Kasumi-1 (cell line): ENCODE measurements around the gene BBOX1.

ENCODE experiments used
- DNase-seq, 2 experiments: peaks; one replicate each; lab custom pipeline; 2025; lab: John Stamatoyannopoulos, UW

The BBOX1 gene

DNA sequence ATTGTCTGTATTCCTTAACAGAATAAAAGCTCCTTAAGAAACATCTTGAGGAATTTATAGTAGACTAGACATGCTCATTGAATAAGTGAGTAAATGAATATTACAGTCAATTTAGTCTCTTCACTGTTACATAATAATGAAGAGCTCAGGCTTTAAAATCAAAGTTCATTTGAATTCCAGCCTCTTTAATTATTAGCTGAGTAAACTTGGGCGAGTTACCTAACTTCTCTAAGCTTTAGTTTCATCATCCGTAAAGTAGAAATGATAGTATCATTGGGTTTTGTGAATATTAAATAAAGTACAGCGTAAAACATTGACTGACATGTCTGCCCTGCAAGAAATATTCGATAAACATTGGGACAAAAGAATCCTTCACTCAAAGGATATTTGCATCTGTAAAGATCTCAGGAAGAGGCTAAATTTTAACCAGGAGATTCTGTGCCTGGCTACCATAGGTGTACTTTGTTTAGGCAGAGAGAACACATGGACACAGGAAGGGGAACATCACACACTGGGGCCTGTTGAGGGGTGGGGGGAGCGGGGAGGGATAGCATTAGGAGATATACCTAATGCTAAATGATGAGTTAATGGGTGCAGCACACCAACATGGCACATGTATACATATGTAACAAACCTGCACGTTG is 15.2 kb upstream of the BBOX1 start:
- DNase-seq, result no peak

DNA sequence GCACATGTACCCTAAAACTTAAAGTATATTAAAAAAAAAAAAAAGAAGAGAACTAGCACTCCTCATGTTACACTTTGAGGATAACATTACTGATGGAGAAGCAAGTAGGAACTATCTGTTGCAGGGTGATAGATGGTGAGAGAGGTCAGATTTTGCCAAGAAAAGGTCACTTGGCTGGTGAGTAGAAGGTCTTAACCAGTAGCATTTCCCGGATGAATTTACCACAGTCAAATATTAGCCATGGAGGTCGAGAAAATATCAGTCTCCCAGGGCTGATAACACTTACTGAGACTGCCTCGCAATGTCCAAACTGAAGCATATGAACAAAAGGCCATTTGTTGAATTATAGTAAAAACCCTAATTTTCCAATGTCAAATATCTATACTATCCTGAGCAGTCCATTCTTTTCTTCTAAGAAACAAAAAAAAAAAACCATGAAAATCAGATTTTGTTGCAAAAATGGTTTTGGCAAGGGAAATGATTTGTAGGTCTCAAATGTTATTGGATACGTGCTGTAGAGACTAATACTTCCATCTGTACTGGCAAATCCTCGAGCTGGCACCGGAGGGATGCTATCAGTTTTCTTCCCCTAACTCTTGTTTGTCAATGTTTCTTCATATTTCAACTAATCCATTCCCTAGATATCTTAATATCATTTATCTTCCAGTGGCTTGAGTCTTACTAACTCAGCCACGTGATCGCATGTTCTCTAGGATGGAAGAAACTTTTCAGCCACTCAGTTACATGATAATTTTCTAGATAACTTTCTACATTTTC is 14.5 kb upstream of the BBOX1 start:
- DNase-seq, result no peak

DNA sequence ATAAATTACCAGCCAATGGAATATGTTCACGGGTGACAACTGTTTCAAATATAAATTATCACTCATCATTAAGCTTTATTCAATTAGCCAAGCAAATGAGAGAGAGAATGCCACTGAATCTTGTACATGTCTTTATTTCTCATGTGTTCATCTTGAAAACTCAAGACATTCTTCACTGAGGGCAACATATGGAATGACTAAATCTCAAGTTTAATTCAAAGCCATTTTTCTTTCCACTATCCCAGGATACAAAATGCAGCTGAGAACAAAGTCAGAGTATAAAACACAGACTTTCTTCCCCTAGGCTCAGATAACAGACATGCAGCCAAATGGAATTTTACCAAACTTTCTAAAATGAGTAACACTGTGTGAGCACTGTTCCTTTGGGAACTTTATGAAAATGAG is 12.1 kb upstream of the BBOX1 start:
- no peak for DNase-seq

DNA sequence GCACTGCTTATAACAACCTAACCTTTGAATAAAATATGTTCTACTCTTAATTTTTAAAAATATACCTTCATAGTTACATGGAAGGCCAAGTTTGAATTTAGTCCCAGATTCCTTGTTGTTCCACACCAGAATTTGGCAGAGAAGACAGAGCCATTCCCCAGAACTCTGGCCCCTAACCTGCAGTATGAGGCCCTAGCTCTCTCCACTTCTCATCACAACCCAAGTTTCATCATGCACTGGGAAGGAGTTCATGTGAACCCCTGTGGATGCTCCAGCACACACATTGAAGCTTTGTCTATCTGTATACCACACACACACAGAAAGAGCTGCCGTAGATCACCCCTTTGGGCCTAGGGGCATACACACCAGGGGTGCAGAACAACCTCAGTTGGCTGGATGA is 10.6 kb upstream of the BBOX1 start:
- DNase-seq, result no peak

DNA sequence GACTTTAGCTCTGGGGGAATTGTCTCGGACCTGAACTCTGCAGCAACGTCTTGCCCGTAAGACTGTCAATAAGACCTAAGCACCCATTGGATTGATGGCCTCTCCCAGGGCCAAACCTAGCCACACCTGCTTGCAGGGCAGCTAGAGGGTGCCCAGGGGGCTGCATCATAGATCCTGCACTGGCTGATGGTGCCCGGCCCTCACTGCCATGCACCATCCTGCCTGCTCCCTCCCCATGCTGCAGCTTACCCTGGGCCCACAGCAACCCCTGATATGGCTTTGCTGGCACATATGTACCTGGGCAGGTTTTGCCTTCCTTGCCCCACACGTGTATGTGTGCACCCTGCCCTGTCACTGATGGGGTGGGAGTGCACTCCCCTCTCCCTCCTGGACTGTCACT is 8.9 kb upstream of the BBOX1 start:
- no peak for DNase-seq

DNA sequence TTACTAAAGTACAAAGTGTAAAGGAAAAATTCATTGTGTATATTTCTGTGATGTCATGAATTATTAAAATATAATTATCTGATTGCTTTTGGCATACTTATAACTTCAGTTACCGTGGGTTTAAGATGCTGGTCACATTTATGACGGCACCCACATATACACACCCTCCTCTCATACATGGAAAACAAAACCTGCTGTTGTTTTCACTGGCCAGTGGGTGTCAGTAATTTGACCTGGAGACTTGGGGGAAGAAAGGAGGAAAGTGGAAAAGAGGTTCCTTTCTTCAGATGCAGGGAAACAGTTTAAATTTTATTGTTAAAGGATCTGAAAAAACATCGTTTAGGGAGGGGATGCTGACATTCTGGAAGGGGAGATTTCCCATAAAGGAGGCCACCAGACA is 742 bp upstream of the BBOX1 start:
- no peak for DNase-seq

DNA sequence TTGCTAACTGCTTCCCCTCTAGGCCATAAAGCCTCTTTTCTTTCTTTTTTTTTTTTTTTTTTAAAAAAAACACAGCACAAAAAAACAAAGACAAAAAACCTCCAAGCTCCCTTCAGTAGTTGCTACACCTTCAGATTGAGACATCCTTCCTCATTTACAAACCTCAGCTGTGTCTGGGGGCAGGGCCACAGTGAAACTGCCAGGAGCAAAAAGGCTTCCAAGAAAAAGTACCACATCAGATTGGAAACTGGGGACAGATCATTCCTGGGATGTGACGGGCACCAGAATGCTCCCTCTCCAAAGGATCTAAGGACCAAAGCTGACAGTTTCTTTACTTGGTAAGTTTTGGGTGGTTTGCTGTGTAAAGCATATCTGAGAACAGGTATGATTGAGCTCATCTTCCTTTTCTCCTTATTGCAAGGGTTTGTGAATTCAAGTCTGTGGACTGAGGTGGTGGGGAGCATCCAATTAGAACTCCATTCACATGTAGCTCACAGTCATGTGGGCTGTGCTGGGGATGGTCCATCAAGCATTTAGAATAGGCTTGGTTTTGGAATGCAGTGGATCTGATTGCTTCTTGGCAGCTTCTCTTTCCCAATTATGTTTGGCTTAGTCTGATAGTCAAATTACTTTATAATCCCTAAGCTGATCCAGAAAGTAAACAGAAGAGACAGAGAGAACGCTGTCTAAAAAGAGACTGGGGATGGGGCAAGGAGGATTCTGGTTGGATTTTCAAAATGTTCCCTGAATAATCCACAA is 705 bp downstream of the BBOX1 start:
- DNase-seq, result peak; percentile 19 to 20

DNA sequence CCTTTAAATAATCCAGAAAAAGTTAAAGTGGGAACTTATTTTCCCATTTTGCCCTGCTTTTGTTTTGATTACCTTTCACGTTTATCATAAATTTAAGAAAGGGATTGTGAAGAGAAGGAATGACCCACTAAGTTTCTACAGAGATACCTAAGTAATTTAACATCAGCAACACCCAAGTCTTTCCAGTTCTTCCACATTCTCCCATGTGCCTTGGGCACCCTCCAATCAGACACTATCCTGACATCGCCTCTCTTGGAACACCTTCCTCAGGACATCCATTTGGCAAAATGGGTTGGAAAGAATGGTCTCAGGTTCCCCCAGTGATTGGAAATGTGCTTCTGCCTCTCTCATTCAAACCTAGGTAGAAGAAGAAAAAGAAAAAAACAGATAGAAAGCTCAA is 6.3 kb downstream of the BBOX1 start:
- DNase-seq, result no peak

DNA sequence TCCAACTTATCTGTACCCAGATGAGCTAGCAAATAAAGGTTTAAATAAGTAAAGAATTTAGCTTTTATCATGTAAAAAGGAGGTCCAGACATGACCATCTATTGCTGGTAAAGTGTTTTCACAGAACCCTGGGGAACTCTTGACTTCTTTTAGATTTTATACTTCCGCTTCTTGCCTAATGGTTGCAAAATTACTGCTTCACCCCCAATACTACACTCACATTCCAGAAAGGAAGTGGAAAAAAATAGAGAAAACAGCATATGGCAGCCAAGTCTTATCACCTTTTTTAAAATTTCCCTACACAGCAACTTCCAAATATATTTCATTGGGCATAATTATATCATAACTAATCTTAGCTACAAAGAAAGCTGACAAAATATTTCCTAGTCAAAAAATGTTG is 12.1 kb downstream of the BBOX1 start:
- DNase-seq, result no peak

DNA sequence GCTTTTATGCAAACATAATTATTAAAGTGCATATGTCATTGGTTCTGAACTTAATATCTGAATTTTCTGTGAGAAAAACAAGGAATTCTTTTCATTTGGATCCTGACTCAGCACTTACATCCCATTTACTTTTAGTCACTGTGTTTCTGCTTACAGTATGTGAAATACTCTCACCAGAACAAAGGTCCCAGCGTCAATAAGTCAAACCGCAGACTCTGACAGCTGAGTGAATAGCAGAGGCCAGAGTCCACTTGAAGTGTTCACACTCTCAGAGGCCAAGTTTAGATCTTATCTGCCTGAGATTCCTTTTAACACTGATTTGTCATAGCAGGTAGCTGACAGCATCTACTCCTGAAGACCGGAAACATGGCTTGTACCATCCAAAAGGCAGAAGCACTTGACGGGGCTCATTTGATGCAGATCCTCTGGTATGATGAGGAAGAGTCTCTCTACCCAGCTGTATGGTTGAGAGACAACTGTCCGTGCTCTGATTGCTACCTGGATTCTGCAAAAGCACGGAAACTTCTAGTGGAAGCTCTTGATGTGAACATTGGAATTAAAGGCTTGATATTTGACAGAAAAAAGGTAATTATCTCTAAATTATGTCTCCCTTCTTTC is 14.6 kb downstream of the BBOX1 start:
- DNase-seq, result no peak

DNA sequence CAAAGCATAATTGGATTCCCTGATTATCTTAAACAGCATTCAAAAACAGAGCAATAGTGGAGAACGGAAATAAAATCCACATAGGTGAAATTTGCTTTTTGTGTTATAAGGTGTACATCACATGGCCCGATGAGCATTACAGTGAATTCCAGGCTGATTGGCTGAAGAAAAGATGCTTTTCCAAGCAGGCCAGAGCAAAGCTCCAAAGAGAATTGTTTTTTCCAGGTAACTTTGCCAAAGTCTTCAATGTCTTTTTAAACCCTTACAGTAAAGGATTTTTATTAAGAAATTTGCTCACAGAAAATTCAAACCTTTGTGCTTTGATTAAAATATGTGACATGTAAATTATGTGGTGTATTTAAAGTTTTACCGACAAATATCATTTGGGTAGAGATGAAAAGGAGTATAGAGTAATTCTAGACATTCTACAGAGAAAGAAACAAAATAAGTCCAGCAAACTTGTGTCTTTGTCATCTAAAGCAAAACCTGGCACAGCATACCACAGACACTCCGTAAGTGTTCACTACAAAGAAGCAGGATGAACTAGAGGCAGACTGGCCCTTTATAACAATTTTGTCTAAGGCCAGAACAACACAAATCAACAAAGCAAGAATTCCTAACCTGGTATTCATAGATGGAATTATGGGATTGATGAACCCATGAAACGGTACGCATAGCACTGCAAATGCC is 16.6 kb downstream of the BBOX1 start:
- DNase-seq, result no peak

DNA sequence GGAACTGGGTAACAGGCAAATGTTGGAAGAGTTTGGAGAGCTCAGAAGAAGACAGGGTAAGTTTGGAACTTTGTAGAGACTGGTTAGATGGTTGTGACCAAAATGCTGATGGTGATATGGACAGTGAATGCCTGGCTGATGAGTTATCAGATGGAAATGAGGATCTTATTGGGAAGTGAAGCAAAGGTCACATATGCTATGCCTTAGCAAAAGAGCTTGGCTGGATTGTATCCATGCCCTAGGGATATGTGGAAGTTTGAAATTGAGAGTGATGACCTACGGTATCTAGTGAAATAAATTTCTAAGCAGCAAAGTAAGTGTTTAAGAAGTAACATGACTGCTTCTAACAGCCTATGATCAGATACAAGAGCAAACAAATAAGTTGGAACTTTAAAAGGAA is 17.8 kb downstream of the BBOX1 start:
- DNase-seq, result no peak

DNA sequence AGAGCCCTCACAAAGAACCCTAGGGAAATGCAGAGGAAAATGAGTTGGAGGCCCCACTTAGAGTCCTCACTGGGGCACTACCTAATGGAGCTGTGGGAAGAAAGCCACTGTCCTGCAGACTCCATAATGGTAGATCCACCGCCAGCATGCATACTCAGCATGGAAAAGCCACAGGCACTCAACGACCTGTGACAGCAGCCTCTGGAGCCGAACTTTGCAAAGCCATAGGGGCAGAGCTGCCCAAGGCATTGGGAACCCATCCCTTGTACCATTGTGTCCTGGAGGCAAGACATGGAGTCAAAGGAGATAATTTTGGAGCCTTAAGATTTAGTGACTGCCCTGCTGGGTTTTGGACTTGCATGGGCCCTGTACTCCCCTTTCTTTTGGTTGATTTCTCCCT is 18.8 kb downstream of the BBOX1 start:
- DNase-seq, result no peak

DNA sequence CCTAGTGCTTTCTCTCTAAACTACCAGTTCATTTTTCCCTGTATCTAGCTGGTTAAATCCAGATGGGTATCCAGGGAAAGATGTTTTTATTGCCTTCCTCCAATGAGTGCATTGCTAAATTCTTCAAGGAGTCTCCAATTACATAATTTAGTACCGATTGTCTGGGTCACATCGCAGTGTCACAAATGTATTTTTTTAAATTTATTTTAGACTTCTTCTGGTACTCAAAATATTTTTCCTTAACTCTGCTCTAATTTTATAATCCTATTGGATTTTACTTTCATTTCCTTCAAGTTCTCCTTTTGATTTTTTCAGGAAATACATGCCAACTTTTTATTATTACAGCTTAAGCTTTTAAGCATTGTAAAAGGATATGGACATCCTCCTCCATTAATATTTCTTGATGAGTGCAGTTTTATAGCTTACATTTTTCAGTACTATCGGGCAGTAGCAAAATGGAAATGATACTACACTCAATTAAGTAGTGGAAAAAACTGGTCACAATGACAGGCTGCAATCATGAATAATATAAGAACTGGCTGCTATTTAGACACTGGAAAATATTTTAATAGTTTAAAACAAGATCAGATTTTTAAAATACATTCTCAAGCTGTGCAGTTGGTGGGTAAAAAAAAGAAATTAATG is 20.3 kb downstream of the BBOX1 start:
- DNase-seq, result no peak

DNA sequence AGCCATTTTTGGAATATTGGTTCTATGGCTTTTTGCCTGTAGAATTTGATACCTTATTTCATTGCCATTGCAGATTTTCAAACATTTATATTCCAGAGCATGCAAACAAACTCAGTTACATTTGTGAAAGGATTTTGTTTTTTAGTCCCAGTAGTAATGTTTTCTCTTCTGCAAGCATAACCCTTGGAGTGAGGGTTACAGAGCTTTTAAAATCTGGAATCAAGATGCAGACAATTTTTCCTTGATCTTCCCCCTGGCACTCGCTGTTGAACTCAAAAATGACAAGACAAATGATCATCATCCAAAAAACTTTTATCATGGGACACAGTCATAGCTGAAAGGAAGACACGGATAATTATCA is 20.8 kb downstream of the BBOX1 start:
- DNase-seq, result no peak

DNA sequence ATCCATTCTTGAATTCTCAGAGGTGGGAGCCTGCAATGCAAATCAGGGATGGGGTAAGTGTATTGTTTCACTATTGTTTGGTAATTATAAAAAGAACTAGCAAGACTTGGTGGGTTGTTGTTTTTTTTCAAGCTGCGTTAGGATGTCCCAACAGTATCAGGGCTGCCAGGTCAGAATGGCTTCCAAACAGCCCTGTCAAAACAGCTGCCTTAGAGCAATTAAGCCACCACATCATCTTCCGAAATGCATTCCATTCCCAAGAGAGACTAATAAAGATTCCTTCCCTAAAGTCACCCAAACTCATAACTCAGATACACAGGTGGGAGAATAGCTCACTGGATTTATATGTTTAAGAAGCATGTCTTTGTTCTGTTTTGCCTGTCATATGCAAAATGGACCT is 23.5 kb downstream of the BBOX1 start:
- no peak for DNase-seq

DNA sequence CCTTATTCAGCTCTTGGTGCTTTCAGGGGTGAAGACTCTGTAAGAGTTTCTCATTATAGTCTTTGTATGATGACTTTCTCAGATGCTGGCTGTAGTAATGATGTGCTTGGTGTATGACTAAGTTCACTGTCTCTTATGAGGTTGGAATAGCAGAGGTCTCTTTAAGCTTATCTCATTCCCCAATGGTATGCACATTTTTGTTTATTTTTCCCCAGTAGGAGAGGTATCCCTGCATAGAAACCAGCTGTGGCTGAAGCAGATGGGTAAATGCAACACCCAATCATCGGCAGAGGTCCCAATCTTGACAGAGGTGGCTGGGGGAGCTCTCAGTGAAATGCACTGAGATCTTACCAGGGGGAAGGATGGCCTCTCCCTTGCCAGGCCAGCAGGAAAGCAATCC is 34.6 kb downstream of the BBOX1 start:
- DNase-seq, result no peak

DNA sequence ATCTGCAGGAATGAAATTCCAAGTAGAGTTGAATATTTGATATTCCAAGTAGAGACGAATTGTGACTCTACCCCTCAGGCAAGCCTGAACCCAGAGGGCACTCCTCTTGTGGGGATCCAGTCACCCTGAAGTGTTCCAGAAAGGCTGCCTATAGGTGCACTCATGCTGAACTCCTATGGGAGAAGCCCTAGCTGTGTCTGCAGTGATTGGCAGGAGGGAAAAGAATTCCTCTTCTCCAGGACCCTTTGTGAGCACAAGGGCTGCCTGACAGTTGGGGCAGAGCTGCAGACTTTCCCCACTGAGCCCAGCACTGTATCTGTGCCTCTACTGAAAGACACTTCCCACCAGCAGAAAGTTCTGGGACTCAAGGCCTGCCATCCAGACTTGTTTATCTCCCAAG is 35.0 kb downstream of the BBOX1 start:
- DNase-seq, result no peak

DNA sequence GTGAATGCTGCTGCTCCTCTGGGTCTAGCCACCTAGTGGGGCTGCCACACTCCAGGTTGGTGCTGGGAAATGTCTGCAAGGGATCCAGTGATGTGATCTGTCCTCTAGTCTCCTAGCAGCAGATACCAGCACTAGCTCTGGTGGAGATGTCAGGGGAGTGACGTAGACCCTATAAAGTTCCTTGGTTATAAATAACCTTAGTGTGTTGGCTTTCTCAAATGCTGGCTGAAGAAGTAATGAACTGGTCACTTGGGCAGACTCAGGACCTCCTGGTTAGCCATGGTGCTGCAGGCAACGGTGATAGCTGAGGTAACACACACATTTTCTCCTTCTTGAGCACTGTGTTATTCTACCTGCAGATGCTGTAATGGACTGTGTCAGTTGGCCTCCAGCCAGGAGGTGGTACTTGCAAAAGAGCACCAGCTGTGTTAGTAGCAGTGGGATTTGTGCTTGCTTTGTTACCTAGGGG is 35.5 kb downstream of the BBOX1 start:
- DNase-seq, result no peak

DNA sequence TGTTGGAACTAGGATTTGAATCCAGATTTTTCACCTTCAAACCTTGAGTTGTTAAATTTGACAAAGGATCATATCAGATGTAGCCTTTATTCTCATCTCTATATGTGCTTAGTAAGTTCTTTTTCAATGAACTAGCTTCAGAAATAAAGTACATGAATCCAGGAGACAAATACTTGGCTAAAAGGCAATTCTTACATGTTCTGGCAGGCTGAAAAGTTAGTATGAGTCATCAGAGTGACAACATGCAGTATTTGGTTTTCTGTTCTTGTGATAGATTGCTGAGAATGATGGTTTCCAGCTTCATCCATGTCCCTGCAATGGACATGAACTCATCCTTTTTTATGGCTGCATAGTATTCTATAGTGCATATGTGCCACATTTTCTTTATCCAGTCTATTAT is 40.4 kb downstream of the BBOX1 start:
- no peak for DNase-seq

DNA sequence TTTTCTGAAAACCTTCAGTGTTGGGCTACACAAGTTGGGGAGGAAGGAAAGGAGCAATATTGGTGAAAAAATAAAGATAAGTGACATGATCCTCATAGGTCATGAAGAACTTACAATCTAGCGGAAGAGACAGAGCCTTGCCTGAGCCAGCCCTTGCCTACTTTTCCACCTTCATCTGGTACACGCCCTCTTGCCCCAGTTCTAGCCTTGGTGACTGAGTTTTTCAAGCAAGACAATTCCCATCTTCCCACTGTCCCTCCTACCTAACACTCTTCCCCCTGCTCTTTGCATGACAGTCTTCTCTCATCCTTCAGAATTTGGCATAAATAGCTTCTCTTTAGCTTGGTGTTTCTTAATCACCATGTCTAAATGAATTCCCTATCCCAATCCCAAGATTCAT is 42.6 kb downstream of the BBOX1 start:
- DNase-seq, result no peak

DNA sequence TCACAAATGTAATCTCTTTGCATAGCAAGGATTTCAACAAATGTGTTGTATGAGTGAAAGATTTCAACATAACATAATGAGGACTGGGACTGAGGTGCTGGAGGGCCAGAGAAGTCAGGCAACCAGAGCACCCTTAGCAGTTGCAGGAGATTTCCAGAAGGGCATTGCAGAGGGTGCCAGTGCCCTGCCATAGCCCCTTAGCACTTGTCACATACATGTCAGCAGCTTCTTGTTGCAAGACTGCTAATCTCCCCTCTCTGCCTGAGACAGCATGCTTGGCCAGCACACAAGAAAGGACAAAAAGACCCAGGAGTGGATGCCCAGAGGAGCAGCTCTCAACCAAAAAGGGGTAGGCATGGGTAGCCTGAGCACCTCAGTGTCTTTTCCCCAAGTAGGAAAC is 43.2 kb downstream of the BBOX1 start:
- DNase-seq, result no peak
